Caco-2 (cell line): ENCODE measurements around the gene PHF21A. TPM values are rescaled to one million over a fixed set of nuclear protein-coding genes. Genes with fewer than 3 reads are reported as not detected.
A peak's percentile ranks its signal among the peaks of the same experiment; 100 is the strongest.

ENCODE experiments used
- BruUV-seq: library from RNA; stranded (reverse); fragments of 400-500 nt; replicated peaks from 2 replicates; lab custom pipeline; 2021; lab: Mats Ljungman, UMichigan
- CTCF ChIA-PET: fragments of 300-600 bp; sonication (Branson Sonifier 250); formaldehyde crosslinking; loops from one replicate; lab custom pipeline; 2022; ENCODE audit warnings: antibody characterized with exemption; lab: Charles Lee
- POLR2A ChIA-PET: fragments of 300-600 bp; sonication (Branson Sonifier 250); formaldehyde crosslinking; loops from one replicate; lab custom pipeline; 2022; ENCODE audit warnings: antibody characterized with exemption; lab: Charles Lee
- DNase-seq, 2 experiments: peaks; one replicate each; pipeline versions ENCODE4 v3.0.0 to v3.0.0-alpha.2; 2020 to 2022
- H3K27me3 ChIP-seq: replicated peaks from 2 replicates; pipeline ENCODE4 v1.6.0; 2011; ENCODE audit warnings: low read length; ENCODE audit not compliant: control insufficient read depth, insufficient read depth
- H3K36me3 ChIP-seq: 2 replicates; pipeline ENCODE4 v1.5.1; 2011; ENCODE audit warnings: low read length; ENCODE audit not compliant: control insufficient read depth, insufficient read depth
- H3K4me1 ChIP-seq: fragments of 250-450 bp; sonication (Bioruptor Pico); 2 replicates; pipeline ENCODE4 v1.5.1; 2020; ENCODE audit warnings: mild to moderate bottlenecking
- H3K4me3 ChIP-seq: 2 replicates; pipeline ENCODE4 v1.5.1; 2011; ENCODE audit warnings: low read depth, mild to moderate bottlenecking, control low read depth, low read length
- H3K9me3 ChIP-seq: fragments of 250-450 bp; sonication (Bioruptor Pico); 2 replicates; pipeline ENCODE4 v1.5.1; 2020; ENCODE audit warnings: mild to moderate bottlenecking, moderate library complexity
- H3K27ac Mint-ChIP-seq: one replicate; pipeline ENCODE4 v1.8.0; 2022; ENCODE audit warnings: mixed read lengths; ENCODE audit not compliant: unreplicated experiment
- H3K27me3 Mint-ChIP-seq: one replicate; pipeline ENCODE4 v1.8.0; 2022; ENCODE audit warnings: mixed read lengths; ENCODE audit not compliant: insufficient read depth, unreplicated experiment
- H3K36me3 Mint-ChIP-seq: one replicate; pipeline ENCODE4 v1.8.0; 2022; ENCODE audit warnings: mild to moderate bottlenecking, mixed read lengths; ENCODE audit not compliant: insufficient read depth, unreplicated experiment
- H3K4me1 Mint-ChIP-seq: one replicate; pipeline ENCODE4 v1.8.0; 2022; ENCODE audit warnings: low read depth, mixed read lengths; ENCODE audit not compliant: unreplicated experiment
- H3K4me3 Mint-ChIP-seq: one replicate; pipeline ENCODE4 v1.8.0; 2022; ENCODE audit warnings: mild to moderate bottlenecking, moderate library complexity, mixed read lengths; ENCODE audit not compliant: unreplicated experiment
- H3K9me3 Mint-ChIP-seq: one replicate; pipeline ENCODE4 v1.8.0; 2022; ENCODE audit warnings: mixed read lengths; ENCODE audit not compliant: unreplicated experiment
- CTCF ChIP-seq, 2 experiments: fragments of 200-600 bp in 1 of 2; IDR thresholded peaks; 1 replicate in 1 of 2; 2 replicates in 1 of 2; pipeline versions ENCODE4 v1.5.1 to v1.8.0; 2011 to 2022; ENCODE audit warnings: antibody characterized with exemption in 1 of 2, control low read depth in 1 of 2, inconsistent platforms in 1 of 2, low read depth in 1 of 2, low read length in 1 of 2, mild to moderate bottlenecking in 1 of 2, moderate library complexity in 1 of 2; ENCODE audit not compliant: insufficient read depth in 1 of 2, severe bottlenecking in 1 of 2, unreplicated experiment in 1 of 2
- intact Hi-C: fragments of 100-400 bp; cut with micrococcal nuclease; formaldehyde crosslinking; loops from one replicate; pipeline ENCODE4 v1.10.0; 2022; ENCODE audit not compliant: unreplicated experiment
- total RNA-seq: library from RNA; stranded (reverse); gene quantifications from 2 replicates; pipeline ENCODE4 v1.2.3, GENCODE V29; 2022

Gene PHF21A
- total RNA-seq, 1 experiment from 2014 or later, result 20.0 TPM

- Mint-ChIP-seq H3K4me1 (peaks cover 14% of the 10 kb centered on the region), H3K9me3 (no peaks in the 10 kb centered on the region), H3K4me3 (no peak overlapping the region), H3K27me3 (no peaks in the 10 kb centered on the region), H3K27ac (no peak overlapping the region), H3K36me3 (peaks cover 8% of the 10 kb centered on the region)
- Histone ChIP-seq H3K9me3 (no peaks in the 10 kb centered on the region), H3K36me3 (no peaks in the 10 kb centered on the region), H3K4me1 (peaks cover 14% of the 10 kb centered on the region), H3K27me3 (no peaks in the 10 kb centered on the region), H3K4me3 (no peak overlapping the region)
- intact Hi-C loops, result loop anchor here (10.0 kb wide), 1 partner anchor 190 kb away; no protein-coding TSS in a partner anchor
- BruUV-seq, result no TSS peak
- POLR2A ChIA-PET, result no interaction called here
- CTCF ChIA-PET, result no interaction called here
- DNase-seq, result no peak
- no peak for TF ChIP-seq CTCF (IDR thresholded peaks at IDR 0.05; ENCODE audit: insufficient read depth in 1 of 2, low read depth in 1 of 2, low read length in 1 of 2, severe bottlenecking in 1 of 2, unreplicated experiment in 1 of 2)
Measured at GRCh38 chr11:46125284-46125683, 4.0 kb upstream of the PHF21A start.

GRCh38 chr11:46122945-46123715, 1.9 kb upstream of the PHF21A start:
- Histone ChIP-seq H3K9me3 (no peaks in the 10 kb centered on the region), H3K4me3 (peak overlapping the region; percentile 85), H3K27me3 (no peaks in the 10 kb centered on the region), H3K4me1 (peaks cover 14% of the 10 kb centered on the region), H3K36me3 (no peaks in the 10 kb centered on the region)
- H3K4me1 Mint-ChIP-seq, result peaks cover 22% of the 10 kb centered on the region
- H3K36me3 Mint-ChIP-seq, result peaks cover 17% of the 10 kb centered on the region
- TSS peak; percentile 45 for BruUV-seq
- H3K4me3 Mint-ChIP-seq, result peak overlapping the region; percentile 94
- no peaks in the 10 kb centered on the region for H3K27me3 Mint-ChIP-seq
- no peaks in the 10 kb centered on the region for H3K9me3 Mint-ChIP-seq
- CTCF ChIA-PET, result no interaction called here
- POLR2A ChIA-PET, result no interaction called here
- no peak for TF ChIP-seq CTCF (IDR thresholded peaks at IDR 0.05; ENCODE audit: insufficient read depth in 1 of 2, low read depth in 1 of 2, low read length in 1 of 2, severe bottlenecking in 1 of 2, unreplicated experiment in 1 of 2)
- H3K27ac Mint-ChIP-seq, result peak overlapping the region; percentile 53
- DNase-seq, result no peak
- intact Hi-C loops, result loop anchor here (5.0 to 10.0 kb wide), 2 partner anchors 114 to 192 kb away; no protein-coding TSS in a partner anchor

- Histone ChIP-seq H3K27me3 (no peaks in the 10 kb centered on the region), H3K9me3 (no peaks in the 10 kb centered on the region), H3K36me3 (no peaks in the 10 kb centered on the region), H3K4me1 (peaks cover 7% of the 10 kb centered on the region), H3K4me3 (peak overlapping the region; percentile 85)
- Mint-ChIP-seq H3K9me3 (no peaks in the 10 kb centered on the region), H3K4me1 (peaks cover 16% of the 10 kb centered on the region), H3K36me3 (peaks cover 17% of the 10 kb centered on the region), H3K4me3 (peak overlapping the region; percentile 94), H3K27me3 (no peaks in the 10 kb centered on the region), H3K27ac (peak overlapping the region; percentile 53)
- intact Hi-C loops, result loop anchor here (5.0 to 10.0 kb wide), 2 partner anchors 115 to 193 kb away; no protein-coding TSS in a partner anchor
- CTCF ChIA-PET, result interaction anchor here (0.6 kb wide), 1 partner anchor 103 kb away, joined by 6 read pairs; no protein-coding TSS in a partner anchor
- no TSS peak for BruUV-seq
- no peak for TF ChIP-seq CTCF (IDR thresholded peaks at IDR 0.05; ENCODE audit: insufficient read depth in 1 of 2, low read depth in 1 of 2, low read length in 1 of 2, severe bottlenecking in 1 of 2, unreplicated experiment in 1 of 2)
- DNase-seq, result peak; percentile 81 to 84
- POLR2A ChIA-PET, result interaction anchor here (0.5 to 0.6 kb wide), 4 partner anchors 121 to 287 kb away, joined by 3 to 4 read pairs (median 3); no protein-coding TSS in a partner anchor
Measured at GRCh38 chr11:46121724-46122477, 647 bp upstream of the PHF21A start.
